Hepatocyte (in vitro differentiated cells): ENCODE data around the gene PTPRD. TPM values are rescaled to one million over a fixed set of nuclear protein-coding genes. Genes with fewer than 3 reads are reported as not detected.

ENCODE experiments used
- DNase-seq: peaks from one replicate; pipeline ENCODE4 v3.0.0-alpha.2; 2016; ENCODE audit warnings: low spot score
- H2AFZ ChIP-seq: fragments of 200-600 bp; sonication (generic); 2 replicates; pipeline ENCODE4 v1.6.0; 2016; ENCODE audit warnings: antibody characterized with exemption, mild to moderate bottlenecking
- H3K27ac ChIP-seq: fragments of 200-600 bp; sonication (generic); 2 replicates; pipeline ENCODE4 v1.5.1; 2016; ENCODE audit warnings: mild to moderate bottlenecking
- H3K27me3 ChIP-seq: fragments of 200-600 bp; sonication (generic); 2 replicates; pipeline ENCODE4 v1.6.1; 2016
- H3K36me3 ChIP-seq: fragments of 200-600 bp; sonication (generic); replicated peaks from 2 replicates; pipeline ENCODE4 v1.5.1; 2016; ENCODE audit warnings: low read depth; ENCODE audit not compliant: insufficient read depth
- H3K4me1 ChIP-seq: fragments of 200-600 bp; sonication (generic); 2 replicates; pipeline ENCODE4 v1.5.1; 2016; ENCODE audit warnings: mild to moderate bottlenecking, moderate library complexity; ENCODE audit not compliant: insufficient read depth
- H3K4me2 ChIP-seq: fragments of 200-600 bp; sonication (generic); 2 replicates; pipeline ENCODE4 v1.6.0; 2016
- H3K4me3 ChIP-seq: fragments of 200-600 bp; sonication (generic); 2 replicates; pipeline ENCODE4 v1.5.1; 2016; ENCODE audit warnings: mild to moderate bottlenecking
- H3K79me2 ChIP-seq: fragments of 200-600 bp; sonication (generic); 2 replicates; pipeline ENCODE4 v1.6.0; 2017; ENCODE audit warnings: mild to moderate bottlenecking
- H3K9me2 ChIP-seq: fragments of 200-600 bp; sonication (generic); replicated peaks from 2 replicates; pipeline ENCODE4 v1.6.0; 2017; ENCODE audit warnings: mild to moderate bottlenecking; ENCODE audit not compliant: insufficient read depth
- H3K9me3 ChIP-seq: fragments of 200-600 bp; sonication (generic); 2 replicates; pipeline ENCODE4 v1.5.1; 2016; ENCODE audit warnings: low read depth, mild to moderate bottlenecking
- H4K20me1 ChIP-seq: fragments of 200-600 bp; sonication (generic); 2 replicates; pipeline ENCODE4 v1.6.0; 2016; ENCODE audit warnings: mild to moderate bottlenecking; ENCODE audit not compliant: insufficient read depth, poor library complexity, severe bottlenecking
- EZH2 ChIP-seq: fragments of 200-600 bp; sonication (generic); IDR thresholded peaks from 2 replicates; pipeline ENCODE4 v1.6.1; 2016; ENCODE audit warnings: antibody characterized with exemption, mild to moderate bottlenecking, borderline replicate concordance
- EZH2phosphoT487 ChIP-seq: fragments of 200-600 bp; sonication (generic); IDR thresholded peaks from one replicate; pipeline ENCODE4 v1.6.1; 2018; ENCODE audit warnings: antibody characterized with exemption, mild to moderate bottlenecking, low read depth, moderate library complexity; ENCODE audit not compliant: unreplicated experiment, severe bottlenecking
- WGBS: methylation state at CpG from one replicate; pipeline ENCODE4 v1.1.6; 2016; ENCODE audit warnings: low lambda C conversion rate; ENCODE audit errors: missing lambda C conversion rate; 5-methylcytosine and 5-hydroxymethylcytosine counted together
- polyA plus RNA-seq: library from polyadenylated mRNA; unstranded; fragments of >200 nt; fragmentation: Nextera tagmentation; extraction: Ambion mirVana; gene quantifications from 2 replicates; pipeline ENCODE4 v1.2.1, GENCODE V29; 2016
- total RNA-seq: library from RNA; depleted of rRNA; stranded (reverse); fragments of >200 nt; gene quantifications from 2 replicates; pipeline ENCODE4 v1.2.3, GENCODE V29; 2014
- TF ChIP-seq, protein P1 (sequence below): fragments of 200-600 bp; sonication (generic); IDR thresholded peaks from 2 replicates; pipeline ENCODE4 v1.5.1; 2016; ENCODE audit warnings: antibody characterized with exemption, mild to moderate bottlenecking; ENCODE audit not compliant: poor library complexity

The PTPRD gene
- total and polyA plus RNA-seq, 2 experiments from 2014 or later: 6.5 to 77.6 TPM

DNA sequence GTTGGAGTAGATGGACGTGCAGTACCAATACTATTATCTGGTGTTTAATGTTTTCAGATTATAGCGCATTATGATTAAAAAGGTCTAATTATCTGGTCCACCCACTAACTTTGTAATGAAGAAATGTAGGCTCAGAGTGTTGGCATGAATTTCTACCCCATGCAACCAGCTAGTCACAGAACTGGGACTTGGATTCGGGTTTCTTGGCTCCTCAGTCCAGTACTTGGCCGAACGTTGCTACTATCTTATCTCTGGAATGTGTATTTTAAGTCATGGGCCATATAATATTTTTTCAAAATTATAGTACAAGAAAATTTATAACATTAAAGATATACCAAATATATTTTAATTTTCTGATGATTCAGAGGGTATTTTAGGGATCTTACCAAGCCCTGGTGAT, 2155.7 kb downstream of the PTPRD start:
- Histone ChIP-seq H3K4me2 (no peak overlapping the region), H3K4me1 (no peaks in the 10 kb centered on the region), H3K27ac (no peak overlapping the region), H3K9me2 (no peaks in the 10 kb centered on the region), H3K27me3 (no peaks in the 10 kb centered on the region), H3K4me3 (no peak overlapping the region), H4K20me1 (no peaks in the 10 kb centered on the region), H3K79me2 (no peaks in the 10 kb centered on the region), H3K36me3 (no peaks in the 10 kb centered on the region), H2AFZ (no peak overlapping the region), H3K9me3 (no peaks in the 10 kb centered on the region)
- TF ChIP-seq EZH2 (no peak), EZH2phosphoT487 (no peak)
- TF ChIP-seq, protein P1, sequence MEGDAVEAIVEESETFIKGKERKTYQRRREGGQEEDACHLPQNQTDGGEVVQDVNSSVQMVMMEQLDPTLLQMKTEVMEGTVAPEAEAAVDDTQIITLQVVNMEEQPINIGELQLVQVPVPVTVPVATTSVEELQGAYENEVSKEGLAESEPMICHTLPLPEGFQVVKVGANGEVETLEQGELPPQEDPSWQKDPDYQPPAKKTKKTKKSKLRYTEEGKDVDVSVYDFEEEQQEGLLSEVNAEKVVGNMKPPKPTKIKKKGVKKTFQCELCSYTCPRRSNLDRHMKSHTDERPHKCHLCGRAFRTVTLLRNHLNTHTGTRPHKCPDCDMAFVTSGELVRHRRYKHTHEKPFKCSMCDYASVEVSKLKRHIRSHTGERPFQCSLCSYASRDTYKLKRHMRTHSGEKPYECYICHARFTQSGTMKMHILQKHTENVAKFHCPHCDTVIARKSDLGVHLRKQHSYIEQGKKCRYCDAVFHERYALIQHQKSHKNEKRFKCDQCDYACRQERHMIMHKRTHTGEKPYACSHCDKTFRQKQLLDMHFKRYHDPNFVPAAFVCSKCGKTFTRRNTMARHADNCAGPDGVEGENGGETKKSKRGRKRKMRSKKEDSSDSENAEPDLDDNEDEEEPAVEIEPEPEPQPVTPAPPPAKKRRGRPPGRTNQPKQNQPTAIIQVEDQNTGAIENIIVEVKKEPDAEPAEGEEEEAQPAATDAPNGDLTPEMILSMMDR: no peak
- WGBS: 75% methylated on average over 5 of the region's 5 CpGs
- DNase-seq: no peak

- TF ChIP-seq EZH2 (no peak), EZH2phosphoT487 (no peak)
- TF ChIP-seq, protein P1: no peak
- Histone ChIP-seq H3K27ac (no peak overlapping the region), H3K27me3 (no peaks in the 10 kb centered on the region), H3K36me3 (no peaks in the 10 kb centered on the region), H3K4me2 (no peak overlapping the region), H3K9me3 (no peaks in the 10 kb centered on the region), H3K79me2 (no peaks in the 10 kb centered on the region), H2AFZ (no peak overlapping the region), H3K4me3 (no peak overlapping the region), H4K20me1 (no peaks in the 10 kb centered on the region), H3K9me2 (no peaks in the 10 kb centered on the region), H3K4me1 (no peaks in the 10 kb centered on the region)
- DNase-seq: no peak
Observed at GRCh38 chr9:8456344-8456743, 2156.5 kb downstream of the PTPRD start.

DNA sequence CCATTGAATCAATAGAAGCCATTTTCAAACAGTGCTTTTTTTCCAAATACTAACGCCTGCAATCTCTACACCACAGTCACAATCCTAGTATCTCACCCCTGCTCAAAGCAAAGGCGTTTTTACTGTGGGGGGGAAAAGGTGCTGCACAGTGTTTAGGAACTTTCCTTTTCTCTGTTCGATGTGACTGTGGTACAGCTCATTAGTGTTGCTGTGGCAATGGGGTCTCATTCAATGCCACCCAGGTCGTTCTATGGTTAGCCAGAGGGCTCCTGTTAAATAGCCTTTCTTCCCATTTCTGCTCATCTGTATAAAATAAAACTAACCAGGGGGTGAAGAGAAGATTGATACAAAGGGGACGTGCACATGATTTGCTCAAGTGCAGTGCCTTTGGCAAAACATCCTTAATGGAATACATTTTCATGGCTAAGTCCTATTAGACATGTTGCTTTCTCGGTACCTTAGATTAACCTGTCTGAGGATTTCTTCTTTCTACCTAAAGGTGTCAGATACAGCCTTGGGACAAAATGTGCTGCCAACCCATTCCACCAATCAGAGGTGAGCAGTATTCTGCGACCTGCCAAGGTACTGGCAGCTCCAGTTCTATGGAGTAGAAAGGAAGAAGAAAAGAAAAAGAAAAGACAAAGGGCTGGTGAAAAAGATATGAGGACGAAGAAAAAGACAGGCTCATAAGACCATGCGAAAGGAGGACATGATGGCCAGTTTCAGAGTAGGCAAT, 2161.8 kb downstream of the PTPRD start:
- no peaks in the 10 kb centered on the region for H3K4me1 ChIP-seq
- H3K79me2 ChIP-seq: no peaks in the 10 kb centered on the region
- no peaks in the 10 kb centered on the region for H3K27me3 ChIP-seq
- H3K36me3 ChIP-seq: no peaks in the 10 kb centered on the region
- no peaks in the 10 kb centered on the region for H4K20me1 ChIP-seq
- no peaks in the 10 kb centered on the region for H3K9me2 ChIP-seq
- no peak overlapping the region for H3K4me2 ChIP-seq
- WGBS: 88% methylated on average over 9 of the region's 9 CpGs
- no peak overlapping the region for H3K4me3 ChIP-seq
- TF ChIP-seq EZH2 (no peak), EZH2phosphoT487 (no peak)
- TF ChIP-seq, protein P1: no peak
- no peak overlapping the region for H2AFZ ChIP-seq
- no peak overlapping the region for H3K27ac ChIP-seq
- H3K9me3 ChIP-seq: no peaks in the 10 kb centered on the region
- DNase-seq: no peak
